PC-9 (cell line): ENCODE results near the gene CXCL16.

Experiments
- EZH2 ChIP-seq: fragments of 200-600 bp; sonication (generic); IDR thresholded peaks from 2 replicates; pipeline ENCODE4 v1.8.0; 2017; ENCODE audit warnings: antibody characterized with exemption, low read depth
- TF ChIP-seq, protein P1 (sequence below): fragments of 200-600 bp; sonication (generic); conservative IDR thresholded peaks from 2 replicates; pipeline ENCODE4 v1.6.1; 2017; ENCODE audit warnings: mixed run types, antibody characterized with exemption, mild to moderate bottlenecking, moderate library complexity

DNA sequence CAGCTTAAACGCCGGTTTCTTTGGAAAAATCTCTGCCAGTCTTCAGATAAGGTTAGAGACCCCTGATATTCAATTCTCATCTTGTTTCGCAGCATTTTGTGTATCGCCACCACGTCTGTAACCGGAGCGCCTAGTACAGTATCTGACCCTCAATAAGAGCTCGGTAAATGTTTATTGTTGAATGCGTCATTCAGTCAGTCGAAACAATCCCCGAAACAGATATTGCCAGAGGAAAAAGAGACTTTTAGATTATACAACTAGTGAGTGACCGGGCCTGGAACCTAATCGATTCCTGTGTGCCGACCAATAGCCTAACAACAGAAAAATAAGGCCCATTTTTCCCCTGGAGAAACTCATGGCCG lies 36.4 kb downstream of the CXCL16 start:
- TF ChIP-seq, protein P1, sequence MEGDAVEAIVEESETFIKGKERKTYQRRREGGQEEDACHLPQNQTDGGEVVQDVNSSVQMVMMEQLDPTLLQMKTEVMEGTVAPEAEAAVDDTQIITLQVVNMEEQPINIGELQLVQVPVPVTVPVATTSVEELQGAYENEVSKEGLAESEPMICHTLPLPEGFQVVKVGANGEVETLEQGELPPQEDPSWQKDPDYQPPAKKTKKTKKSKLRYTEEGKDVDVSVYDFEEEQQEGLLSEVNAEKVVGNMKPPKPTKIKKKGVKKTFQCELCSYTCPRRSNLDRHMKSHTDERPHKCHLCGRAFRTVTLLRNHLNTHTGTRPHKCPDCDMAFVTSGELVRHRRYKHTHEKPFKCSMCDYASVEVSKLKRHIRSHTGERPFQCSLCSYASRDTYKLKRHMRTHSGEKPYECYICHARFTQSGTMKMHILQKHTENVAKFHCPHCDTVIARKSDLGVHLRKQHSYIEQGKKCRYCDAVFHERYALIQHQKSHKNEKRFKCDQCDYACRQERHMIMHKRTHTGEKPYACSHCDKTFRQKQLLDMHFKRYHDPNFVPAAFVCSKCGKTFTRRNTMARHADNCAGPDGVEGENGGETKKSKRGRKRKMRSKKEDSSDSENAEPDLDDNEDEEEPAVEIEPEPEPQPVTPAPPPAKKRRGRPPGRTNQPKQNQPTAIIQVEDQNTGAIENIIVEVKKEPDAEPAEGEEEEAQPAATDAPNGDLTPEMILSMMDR, result no peak
- TF ChIP-seq EZH2, result no peak
